K562 (cell line): ENCODE results near the gene BLTP3B. TPM values are rescaled to one million over a fixed set of nuclear protein-coding genes. Genes with fewer than 3 reads are reported as not detected.

Experiments used
- ATAC-seq: fragments of 200-7000 bp; cut with Tn5 transposase; 3 replicates; pipeline ENCODE4 v1.9.1; 2020; ENCODE audit warnings: moderate library complexity
- BruUV-seq: library from RNA; stranded (reverse); fragments of 400-500 nt; replicated peaks from 2 replicates; lab custom pipeline; 2021; lab: Mats Ljungman, UMichigan
- CTCF ChIA-PET: fragments of 300-600 bp; formaldehyde crosslinking; extraction: SDS; loops from one replicate; lab custom pipeline; 2021; ENCODE audit warnings: low intra/inter-chr PET ratio; lab: Yijun Ruan, JAX
- POLR2A ChIA-PET: fragments of 300-600, 350-650 bp; sonication (Branson Sonifier 250); formaldehyde crosslinking; extraction: SDS; loops from one replicate; lab custom pipeline; 2021; ENCODE audit warnings: antibody characterized with exemption, inconsistent platforms; lab: Yijun Ruan, JAX
- DNase-seq, 4 experiments: peaks; one replicate each; pipeline versions ENCODE4 v3.0.0 to v3.0.0-alpha.2; 2011 to 2018; ENCODE audit warnings: low spot score in 3 of 4, mixed read lengths in 3 of 4; ENCODE audit errors: extremely low read depth in 1 of 4
- FAIRE-seq: peaks from 2 replicates; lab custom pipeline; 2011; peaks lifted over from hg19 to GRCh38; lab: Jason Lieb, UNC
- H2AFZ ChIP-seq: 2 replicates; pipeline ENCODE4 v1.6.0; 2011; ENCODE audit warnings: low read depth, low read length, control low read depth, inconsistent platforms
- H3K27ac ChIP-seq: fragments of 200-600 bp; 3 replicates; pipeline ENCODE4 v1.8.0; 2011; ENCODE audit warnings: low read depth, mild to moderate bottlenecking, control low read depth, inconsistent platforms, low read length, moderate library complexity, mixed read lengths; ENCODE audit errors: extremely low read depth
- H3K27me3 ChIP-seq, 2 experiments: fragments of 300-600 bp in 1 of 2; 2 replicates in 1 of 2; 3 replicates in 1 of 2; pipeline versions ENCODE4 v1.6.0 to v1.8.0; 2011; ENCODE audit warnings: inconsistent platforms in 2 of 2, low read length in 2 of 2, mild to moderate bottlenecking in 1 of 2, mixed read lengths in 1 of 2, moderate library complexity in 1 of 2; ENCODE audit not compliant: control insufficient read depth in 2 of 2, insufficient read depth in 2 of 2
- H3K36me3 ChIP-seq: fragments of 300-600 bp; 3 replicates; pipeline ENCODE4 v1.8.0; 2011; ENCODE audit warnings: mild to moderate bottlenecking, low read length, inconsistent platforms; ENCODE audit not compliant: control insufficient read depth, insufficient read depth
- H3K4me1 ChIP-seq, 2 experiments: fragments of 200-600 bp in 1 of 2; replicated peaks in 1 of 2; 2 replicates in 1 of 2; 3 replicates in 1 of 2; pipeline versions ENCODE4 v1.5.1 to v1.8.0; 2011; ENCODE audit warnings: inconsistent platforms in 2 of 2, low read length in 2 of 2, mild to moderate bottlenecking in 1 of 2, mixed read lengths in 1 of 2, moderate library complexity in 1 of 2; ENCODE audit not compliant: control insufficient read depth in 2 of 2, insufficient read depth in 2 of 2
- H3K4me2 ChIP-seq: 2 replicates; pipeline ENCODE4 v1.6.1; 2011; ENCODE audit warnings: low read length, control low read depth, inconsistent platforms, mixed read lengths; ENCODE audit not compliant: insufficient read depth
- H3K4me3 ChIP-seq: fragments of 200-600 bp; sonication (generic), shearing (Covaris generic); 2 replicates; pipeline ENCODE4 v1.5.1; 2016; ENCODE audit warnings: control low read depth, inconsistent platforms
- H3K79me2 ChIP-seq: fragments of 200-600 bp; 3 replicates; pipeline ENCODE4 v1.8.0; 2011; ENCODE audit warnings: low read length, inconsistent platforms; ENCODE audit not compliant: control insufficient read depth, insufficient read depth
- H3K9ac ChIP-seq, 2 experiments: 2 replicates each; pipeline versions ENCODE4 v1.6.0 to v1.6.1; 2011; ENCODE audit warnings: low read depth in 2 of 2, low read length in 2 of 2, control low read depth in 1 of 2, inconsistent platforms in 1 of 2, mild to moderate bottlenecking in 1 of 2, mixed read lengths in 1 of 2; ENCODE audit not compliant: insufficient read depth in 1 of 2
- H3K9me1 ChIP-seq: one replicate; pipeline ENCODE4 v1.6.0; 2011; ENCODE audit warnings: inconsistent platforms, mild to moderate bottlenecking, low read length, moderate library complexity; ENCODE audit not compliant: control insufficient read depth, insufficient read depth
- H3K9me3 ChIP-seq: replicated peaks from 2 replicates; pipeline ENCODE4 v1.5.1; 2011; ENCODE audit warnings: low read depth, low read length, inconsistent platforms; ENCODE audit not compliant: control insufficient read depth, insufficient read depth
- H4K20me1 ChIP-seq: replicated peaks from 2 replicates; pipeline ENCODE4 v1.6.1; 2011; ENCODE audit warnings: low read length, inconsistent platforms, mixed read lengths; ENCODE audit not compliant: control insufficient read depth, insufficient read depth
- BRD9 ChIP-seq: fragments of 450-650 bp; IDR thresholded peaks from 2 replicates; pipeline ENCODE4 v1.6.1; 2018; ENCODE audit warnings: low read depth; ENCODE audit not compliant: partially characterized antibody
- C11orf30 ChIP-seq: fragments of 450-650 bp; IDR thresholded peaks from 2 replicates; pipeline ENCODE4 v1.6.1; 2016; ENCODE audit warnings: low read depth, mild to moderate bottlenecking
- CBX8 ChIP-seq: fragments of 200-600 bp; sonication (generic); IDR thresholded peaks from 2 replicates; pipeline ENCODE4 v1.6.1; 2012; ENCODE audit warnings: borderline replicate concordance, mixed run types, low read depth, mild to moderate bottlenecking, moderate library complexity, mixed read lengths, low read length, control low read depth, inconsistent platforms; ENCODE audit not compliant: poor library complexity, severe bottlenecking; ENCODE audit errors: extremely low read depth
- MAFG ChIP-seq: fragments of 450-650 bp; conservative IDR thresholded peaks from 2 replicates; pipeline ENCODE4 v1.6.1; 2016; ENCODE audit warnings: missing genetic modification characterization, missing compliant biosample characterization
- MAFK ChIP-seq: IDR thresholded peaks from 2 replicates; pipeline ENCODE4 v1.6.1; 2011; ENCODE audit warnings: low read length, improper control_type of control experiment
- MIER1 ChIP-seq: fragments of 450-650 bp; IDR thresholded peaks from 2 replicates; pipeline ENCODE4 v1.6.1; 2016; ENCODE audit warnings: antibody characterized with exemption, mild to moderate bottlenecking, low read depth
- MTA2 ChIP-seq: fragments of 450-650 bp; IDR thresholded peaks from 2 replicates; pipeline ENCODE4 v1.6.1; 2016; ENCODE audit warnings: low read depth
- NFE2L1 ChIP-seq: fragments of 450-650 bp; IDR thresholded peaks from 2 replicates; pipeline ENCODE4 v1.6.1; 2016; ENCODE audit warnings: missing genetic modification characterization, low read depth, mild to moderate bottlenecking, missing compliant biosample characterization, moderate library complexity, borderline replicate concordance
- RCOR1 ChIP-seq, 2 experiments: IDR thresholded peaks; 2 replicates each; pipeline ENCODE4 v1.6.1; 2012; ENCODE audit warnings: low read depth in 2 of 2, low read length in 2 of 2, borderline replicate concordance in 1 of 2, improper control_type of control experiment in 1 of 2
- RNF2 ChIP-seq: sonication (generic); IDR thresholded peaks from 2 replicates; pipeline ENCODE4 v1.6.1; 2016
- SMC3 ChIP-seq: conservative IDR thresholded peaks from 2 replicates; pipeline ENCODE4 v1.6.1; 2011; ENCODE audit warnings: low read depth, low read length, improper control_type of control experiment; ENCODE audit not compliant: insufficient read depth
- ZBTB40 ChIP-seq, 2 experiments: fragments of 450-650 bp in 1 of 2; sonication (generic) in 1 of 2; formaldehyde crosslinking in 1 of 2; IDR thresholded peaks; 2 replicates each; pipeline versions ENCODE4 v1.7.1 to v1.9.0; 2016 to 2022; ENCODE audit warnings: inconsistent platforms in 1 of 2, mild to moderate bottlenecking in 1 of 2, missing genetic modification reagents in 1 of 2
- WGBS: fragments of 100-300 bp; shearing (Covaris generic); methylation state at CpG from one replicate; pipeline ENCODE4 v1.1.6; 2016; ENCODE audit warnings: low coverage, mixed read lengths; ENCODE audit not compliant: insufficient coverage; ENCODE audit errors: missing lambda C conversion rate; 5-methylcytosine and 5-hydroxymethylcytosine counted together
- in situ Hi-C: fragments of 300-500 bp; cut with MboI; formaldehyde crosslinking; loops from 4 replicates; pipeline ENCODE4 v1.15.0; 2018; ENCODE audit warnings: inconsistent platforms, mixed read lengths
- intact Hi-C: fragments of 100-400 bp; cut with micrococcal nuclease; formaldehyde crosslinking; loops from 2 replicates; pipeline ENCODE4 v1.14.2; 2022
- polyA plus RNA-seq, 8 experiments: library from polyadenylated mRNA; depleted of rRNA in 4 of 8; stranded (reverse) in 5 of 8; unstranded in 3 of 8; fragments of >200 nt; fragmentation: Nextera tagmentation in 2 of 8; fragmentation: Illumina TruSeq in 1 of 8; extraction: Ambion mirVana in 2 of 8; extraction: Trizol in 1 of 8; gene quantifications; 2 replicates each; pipeline versions ENCODE4 v1.2.1 to v1.2.3, GENCODE V29; 2011 to 2014; ENCODE audit warnings: inconsistent platforms in 1 of 8, missing spikeins in 1 of 8
- total RNA-seq, 7 experiments: library from RNA; depleted of rRNA in 6 of 7; stranded (reverse); fragments of >200 nt in 6 of 7; fragmentation: Illumina TruSeq in 2 of 7; extraction: Trizol in 2 of 7; gene quantifications; 2 replicates each; pipeline versions ENCODE4 v1.2.1 to v1.2.3, GENCODE V29; 2011 to 2021; ENCODE audit warnings: low replicate concordance in 1 of 7

Gene BLTP3B
- total and polyA plus RNA-seq, 9 of the 15 experiments (the other 6 are each of a cell fraction or from before 2014, with no cell fraction given), result 3.9 to 27.4 (median 19.7) TPM

GRCh38 chr12:100189636-100190394 lies 47.1 kb upstream of the BLTP3B start:
- H3K4me2 ChIP-seq, result no peak overlapping the region
- DNase-seq, result peak in 1 of 4 experiments; percentile 35
- WGBS, result 48% methylated on average over 9 of the region's 13 CpGs
- H3K36me3 ChIP-seq, result peaks cover 3% of the 10 kb centered on the region; the same call in 1 of the 3 replicates
- no peaks in the 10 kb centered on the region; a peak in 1 of 5 replicates for H3K4me1 ChIP-seq
- no peaks in the 10 kb centered on the region for H3K9me1 ChIP-seq
- H2AFZ ChIP-seq, result no peak overlapping the region
- H3K9me3 ChIP-seq, result no peaks in the 10 kb centered on the region
- peak; percentile 72 for ATAC-seq
- in situ Hi-C loops, result no loop called here
- H3K79me2 ChIP-seq, result no peaks in the 10 kb centered on the region
- H3K27me3 ChIP-seq, result no peaks in the 10 kb centered on the region; a peak in 1 of 5 replicates
- H3K9ac ChIP-seq, result no peak overlapping the region
- intact Hi-C loops, result no loop called here
- no peak overlapping the region for H3K4me3 ChIP-seq
- CTCF ChIA-PET, result no interaction called here
- FAIRE-seq, result no peak
- H4K20me1 ChIP-seq, result no peaks in the 10 kb centered on the region
- no peak overlapping the region for H3K27ac ChIP-seq
- BruUV-seq, result no TSS peak
- POLR2A ChIA-PET, result interaction anchor here (2.4 kb wide), 1 partner anchor 11 kb away, joined by 9 read pairs; the partner anchor contains the start of gene ACTR6
- peak; percentile 41; the same call in 1 of the 2 replicates for TF ChIP-seq MAFK
- TF ChIP-seq MTA2, result no peak
- no peak for TF ChIP-seq ZBTB40 (IDR thresholded peaks at IDR 0.05)
- no peak for TF ChIP-seq ZBTB40 (CRISPR knock-in tag; IDR thresholded peaks at IDR 0.05)
- TF ChIP-seq CBX8, result no peak
- 0 out of 2 replicates have a peak, but pooled peaks have one; percentile 32 for TF ChIP-seq NFE2L1 (tag)
- TF ChIP-seq SMC3, result no peak
- TF ChIP-seq RNF2, result no peak
- no peak for TF ChIP-seq MIER1
- peak; percentile 62; the same call in 1 of the 2 replicates for TF ChIP-seq C11orf30
- TF ChIP-seq MAFG (tag), result peak; percentile 81
- peak in 1 of 2 experiments; percentile 47; a peak in 1 of 4 replicates for TF ChIP-seq RCOR1 (IDR thresholded peaks at IDR 0.05; ENCODE audit: borderline replicate concordance in 1 of 2, low read depth in 2 of 2, low read length in 2 of 2)
- no peak for TF ChIP-seq BRD9
